Activated CD4-positive, CD25-positive, alpha-beta regulatory T cell treated with anti-CD3 and anti-CD28 coated beads, Interleukin-2, amount 50 U/mL, for 72 hours (primary cell): ENCODE data around the gene ACER1.

Experiments
- DNase-seq: peaks from one replicate; pipeline ENCODE4 v3.0.0; 2021

Gene ACER1

DNA sequence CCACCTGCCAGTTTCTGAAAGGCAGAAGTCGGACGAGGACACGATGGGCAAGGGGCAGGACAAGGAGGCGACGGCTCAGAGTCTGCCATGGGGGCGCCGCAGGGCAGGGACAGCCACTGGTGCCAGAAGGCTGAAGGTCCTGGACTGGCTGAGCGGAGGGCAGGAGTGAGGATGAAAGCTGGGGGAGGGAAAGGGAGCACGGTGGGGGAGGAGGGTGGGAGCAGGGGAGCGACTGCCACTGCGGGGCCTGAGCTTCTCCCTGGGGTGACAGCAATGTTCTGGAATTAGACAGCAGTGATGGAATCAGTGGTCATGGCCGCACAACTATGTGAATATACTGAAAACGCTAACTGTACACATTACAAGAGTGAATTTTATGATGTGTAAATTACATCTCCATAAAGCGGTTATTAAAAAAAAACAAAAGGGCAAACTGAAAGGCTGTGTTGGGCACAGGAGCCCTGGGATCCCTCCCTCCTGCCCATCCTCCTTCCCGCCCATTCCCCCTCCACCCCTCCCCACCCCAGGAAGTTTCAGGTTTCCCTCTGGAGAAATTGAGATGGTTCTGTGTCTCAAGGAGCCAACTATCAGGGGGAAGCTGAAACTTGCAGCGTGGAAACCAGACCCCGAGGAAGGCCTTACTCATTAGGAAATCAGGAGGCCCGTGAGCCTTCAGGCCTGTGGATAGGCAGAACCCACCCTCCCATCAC lies 69.5 kb downstream of the ACER1 start:
- DNase-seq = no peak

DNA sequence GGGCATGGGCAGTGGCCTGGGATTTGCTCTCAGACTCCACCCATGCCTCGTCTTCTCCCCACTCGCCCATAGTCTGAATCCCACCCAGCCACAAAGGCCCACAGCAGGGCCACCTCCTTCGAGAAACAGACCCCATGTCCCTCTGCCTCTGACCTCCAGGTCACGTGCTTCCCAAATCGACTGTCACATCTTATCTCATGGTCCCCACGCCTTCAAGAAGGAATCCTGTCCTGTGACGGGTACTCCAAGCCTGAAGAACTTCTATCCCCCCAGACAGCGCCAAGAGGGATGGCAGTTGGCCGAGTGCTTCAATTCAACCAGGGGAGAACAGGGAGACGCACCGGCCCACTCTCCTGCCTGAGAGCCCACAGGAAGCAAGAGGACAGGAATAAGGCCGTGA lies 70.1 kb downstream of the ACER1 start:
- DNase-seq = no peak

DNA sequence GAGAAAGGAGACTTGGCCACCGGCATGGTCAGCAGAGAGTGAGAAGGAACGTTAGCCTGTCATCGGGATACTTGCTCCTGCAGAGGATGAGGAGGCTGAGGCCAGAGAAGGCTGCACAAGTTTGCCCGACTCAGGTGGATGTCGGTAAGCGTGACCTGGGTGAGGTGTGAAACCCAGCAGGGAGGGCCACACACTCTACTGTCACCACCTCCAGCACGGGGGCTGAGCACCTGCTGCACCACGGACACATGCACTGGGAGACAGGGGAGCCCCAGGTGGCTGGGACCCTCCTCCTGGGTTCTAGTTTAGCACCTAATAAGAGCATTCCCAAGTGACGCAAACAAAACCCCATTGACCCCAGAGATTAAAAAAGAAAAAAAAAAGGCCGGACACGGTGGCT lies 70.9 kb downstream of the ACER1 start:
- no peak for DNase-seq

DNA sequence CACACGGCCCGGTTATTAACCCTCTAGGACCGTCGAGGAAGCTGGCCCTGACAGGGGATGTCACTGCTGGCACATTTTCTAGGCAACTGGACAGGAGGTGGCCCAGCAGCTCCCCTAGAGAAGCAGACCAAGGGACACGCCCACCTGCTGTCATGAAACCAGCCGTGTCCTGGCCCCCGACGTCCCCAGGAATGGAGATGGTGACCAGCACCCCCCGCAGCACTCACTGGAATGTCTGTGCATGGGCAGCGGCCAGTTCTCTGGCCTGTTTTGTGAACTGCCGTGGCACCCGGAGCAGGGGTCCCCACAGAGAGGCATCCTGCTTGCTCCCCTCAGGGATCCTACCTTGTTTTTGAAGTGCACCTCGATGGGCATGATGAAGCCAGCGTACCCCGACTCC lies 71.5 kb downstream of the ACER1 start:
- no peak for DNase-seq

DNA sequence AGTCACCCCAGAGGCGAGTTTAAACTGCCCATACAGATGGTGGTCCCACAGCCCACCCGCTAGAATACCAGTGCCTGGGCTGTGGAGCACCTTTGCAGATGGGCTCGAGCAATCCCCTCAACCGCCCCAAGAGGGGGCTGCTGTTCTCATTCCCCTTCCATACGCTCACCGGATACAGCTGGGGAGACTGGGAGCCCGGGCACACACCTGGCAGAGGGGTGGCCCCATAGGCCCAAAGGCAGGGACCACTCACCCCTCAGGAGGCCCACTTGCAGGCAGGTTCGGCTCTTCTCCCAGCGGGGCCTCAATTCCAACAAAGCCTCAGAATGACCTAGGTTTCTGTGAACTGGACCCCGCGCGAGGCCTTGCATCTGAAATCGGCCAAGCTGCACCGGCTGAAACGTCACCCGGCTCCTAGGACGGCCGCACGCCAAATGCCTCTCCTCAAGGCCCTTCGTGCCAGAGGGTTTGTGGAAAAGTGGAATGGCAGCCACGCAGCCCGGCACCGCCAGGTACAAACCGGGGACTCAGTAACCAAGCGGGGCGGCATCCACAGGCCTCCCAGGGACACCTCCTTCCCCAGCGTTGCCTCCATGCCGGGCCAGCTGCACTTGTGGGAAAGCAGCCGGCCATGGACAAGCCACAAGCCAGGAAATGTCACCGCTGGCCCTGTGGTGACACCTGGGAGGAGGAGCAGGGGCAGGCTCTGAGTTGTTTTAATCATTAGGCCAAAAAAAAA lies 72.3 kb downstream of the ACER1 start:
- DNase-seq = no peak

DNA sequence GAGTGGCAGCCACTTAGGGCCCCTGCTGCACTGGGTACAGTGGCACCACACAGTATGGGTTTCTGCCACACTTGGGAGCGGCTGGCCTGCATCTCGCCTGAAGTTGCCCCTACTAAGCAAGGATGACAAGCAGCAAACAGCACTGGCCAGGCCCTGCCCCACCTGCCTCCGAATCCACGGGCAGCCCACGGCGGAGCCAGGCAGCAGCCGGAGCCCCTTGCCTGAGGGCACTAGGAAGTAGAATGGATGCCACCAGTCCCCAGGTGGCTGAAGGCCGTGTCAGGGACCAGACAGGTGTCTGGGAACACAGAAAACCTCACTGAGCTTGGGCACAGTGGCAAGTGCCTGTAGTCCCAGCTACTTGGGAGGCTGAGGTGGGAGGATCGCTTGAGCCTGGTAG lies 73.0 kb downstream of the ACER1 start:
- DNase-seq = no peak

DNA sequence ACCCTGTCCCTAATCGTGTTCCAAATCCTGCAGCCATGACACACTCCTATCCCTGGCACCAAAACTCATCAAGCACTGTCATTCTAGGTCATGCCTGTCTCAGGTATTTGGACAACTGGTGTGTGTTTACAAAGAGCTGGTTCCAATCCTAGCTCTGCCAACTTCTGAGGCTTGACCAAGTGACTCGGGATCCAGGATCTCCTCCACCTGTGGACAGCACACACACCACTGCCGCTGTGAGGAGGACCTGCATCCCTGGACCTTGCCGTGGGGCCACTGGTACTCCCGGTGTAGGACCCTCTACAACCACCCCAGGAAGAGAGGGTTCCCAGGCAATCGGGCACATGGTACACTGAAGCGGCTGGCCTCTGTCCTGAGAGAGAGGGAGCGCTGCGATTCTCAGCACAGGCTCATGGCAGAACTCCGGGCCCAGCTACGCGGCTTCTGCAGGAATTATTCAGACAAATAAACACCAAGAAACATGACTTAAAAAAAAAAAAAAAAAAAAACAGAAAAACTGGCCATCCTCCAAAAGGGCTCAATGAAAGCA lies 74.0 kb downstream of the ACER1 start:
- DNase-seq = no peak

DNA sequence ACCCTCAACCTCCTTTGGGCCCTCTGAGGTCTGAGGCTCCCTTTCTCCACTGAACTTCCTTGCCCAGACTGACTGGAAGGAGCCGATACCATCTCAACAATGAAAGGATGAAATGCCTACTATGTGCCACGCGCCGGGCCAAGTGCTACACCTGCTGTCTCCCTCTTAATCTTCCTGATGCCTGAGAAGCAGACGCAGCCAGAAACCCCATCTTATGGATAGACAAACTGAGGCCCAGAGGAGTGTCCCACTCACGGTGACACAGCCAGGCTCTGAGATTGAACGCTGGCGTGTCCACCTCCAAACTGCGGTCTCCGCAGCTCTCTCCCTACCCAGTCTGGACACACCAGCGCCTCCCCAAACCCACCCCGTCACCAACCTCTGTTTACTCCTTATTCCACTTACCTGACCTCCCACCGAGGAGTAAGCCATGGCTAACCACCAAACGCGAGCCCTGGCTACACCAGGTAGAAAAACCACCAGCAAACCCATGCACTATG lies 74.5 kb downstream of the ACER1 start:
- DNase-seq = no peak
